Activated naive CD8-positive, alpha-beta T cell treated with anti-CD3 and anti-CD28 coated beads, Interleukin-2, amount 10 ng/mL, durations not matched to agents 7 days and 5 days (primary cell): ENCODE measurements around the gene MEAF6. TPM values are rescaled to one million over a fixed set of nuclear protein-coding genes. Genes with fewer than 3 reads are reported as not detected.

Experiments
- ATAC-seq: fragments of 150-1000 bp; cut with Tn5 transposase; one replicate; pipeline ENCODE4 v1.10.0; 2021; ENCODE audit warnings: low read depth, moderate library complexity
- POLR2A ChIA-PET: fragments of 350-600 bp; sonication (Branson Sonifier 250); formaldehyde crosslinking; loops from one replicate; lab custom pipeline; 2021; ENCODE audit warnings: antibody characterized with exemption; lab: Charles Lee
- DNase-seq: peaks from one replicate; pipeline ENCODE4 v3.0.0; 2021
- H3K27ac Mint-ChIP-seq: one replicate; pipeline ENCODE4 v1.8.0; 2022; ENCODE audit warnings: mild to moderate bottlenecking, mixed read lengths
- H3K27me3 Mint-ChIP-seq: one replicate; pipeline ENCODE4 v1.8.0; 2022; ENCODE audit warnings: mild to moderate bottlenecking, moderate library complexity, mixed read lengths
- H3K36me3 Mint-ChIP-seq: one replicate; pipeline ENCODE4 v1.8.0; 2021; ENCODE audit warnings: mild to moderate bottlenecking, mixed read lengths
- H3K4me1 Mint-ChIP-seq: one replicate; pipeline ENCODE4 v1.8.0; 2021; ENCODE audit warnings: mixed read lengths
- H3K4me3 Mint-ChIP-seq: one replicate; pipeline ENCODE4 v1.8.0; 2022; ENCODE audit warnings: mild to moderate bottlenecking, moderate library complexity, mixed read lengths
- H3K9me3 Mint-ChIP-seq: one replicate; pipeline ENCODE4 v1.8.0; 2021; ENCODE audit warnings: mixed read lengths
- total RNA-seq, 2 experiments: library from RNA; stranded (reverse); gene quantifications; one replicate each; pipeline ENCODE4 v1.2.3, GENCODE V29; 2021

MEAF6 gene
- total RNA-seq, 2 experiments from 2014 or later, result 73.8 to 80.6 TPM

DNA sequence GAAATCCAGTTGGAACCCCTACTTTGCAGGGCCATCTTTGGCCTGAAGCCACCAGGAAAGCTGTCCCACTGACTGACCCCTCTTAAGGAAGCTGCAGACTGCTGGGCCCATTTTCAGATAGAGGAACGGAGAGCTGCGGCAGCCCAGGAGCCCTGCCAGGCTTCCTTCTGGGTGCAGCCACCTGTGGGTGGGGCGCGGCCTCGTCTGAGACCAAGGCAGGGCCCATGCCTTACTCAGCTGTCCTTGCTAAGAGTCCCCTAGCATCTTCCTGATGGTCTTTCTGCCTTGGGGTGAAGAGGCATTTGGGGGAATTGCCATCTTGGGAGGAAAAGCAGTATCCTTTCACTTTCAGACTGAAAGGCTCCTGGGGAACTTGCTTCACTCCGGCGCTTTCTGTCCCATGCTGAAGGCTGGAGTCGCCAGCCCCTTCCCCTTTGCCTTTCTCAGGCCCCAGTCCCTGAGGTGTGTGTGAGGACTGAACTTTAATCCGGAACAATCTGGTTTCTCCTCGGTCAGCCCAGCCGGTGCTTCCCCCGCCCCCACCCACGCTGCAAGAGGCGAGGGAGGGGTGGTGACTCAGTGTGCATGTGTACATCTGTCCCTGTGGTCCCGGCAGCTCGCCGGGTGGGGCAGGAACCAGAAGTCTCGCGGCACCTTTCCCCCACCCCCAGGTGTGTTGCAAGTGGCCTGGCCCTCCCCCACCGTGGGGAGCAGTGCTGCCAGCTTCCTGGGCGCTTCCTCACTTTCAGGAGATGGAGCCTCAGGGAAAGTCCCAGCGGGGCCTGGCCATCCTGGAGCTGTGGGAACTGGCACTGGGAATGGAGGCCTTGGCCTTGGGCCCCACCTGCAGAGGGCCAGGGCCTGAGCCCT lies 35.1 kb downstream of the MEAF6 start:
- DNase-seq (peak; percentile 80), ATAC-seq (peak; percentile 71)
- POLR2A ChIA-PET, result interaction anchor here (0.6 to 6.0 kb wide), 9 partner anchors 8 to 1016 kb away, joined by 3 to 32 read pairs (median 6); partner anchors contain the start of genes C1orf122, MEAF6 and YRDC
- Mint-ChIP-seq H3K36me3 (peaks cover 45% of the 10 kb centered on the region), H3K27me3 (no peaks in the 10 kb centered on the region), H3K4me3 (peak overlapping the region; percentile 99), H3K4me1 (peaks cover 27% of the 10 kb centered on the region), H3K27ac (peak overlapping the region; percentile 98), H3K9me3 (no peaks in the 10 kb centered on the region)

- Mint-ChIP-seq H3K9me3 (no peaks in the 10 kb centered on the region), H3K27me3 (no peaks in the 10 kb centered on the region), H3K4me3 (peak overlapping the region; percentile 99), H3K4me1 (peaks cover 27% of the 10 kb centered on the region), H3K36me3 (peaks cover 41% of the 10 kb centered on the region), H3K27ac (peak overlapping the region; percentile 98)
- POLR2A ChIA-PET, result interaction anchor here (0.5 to 6.0 kb wide), 11 partner anchors 8 to 1015 kb away, joined by 3 to 32 read pairs (median 5); partner anchors contain the start of genes C1orf122, CDCA8, MEAF6 and YRDC
- no peak for DNase-seq
- no peak for ATAC-seq
Measured at GRCh38 chr1:37478890-37479254, 35.7 kb downstream of the MEAF6 start.

DNA sequence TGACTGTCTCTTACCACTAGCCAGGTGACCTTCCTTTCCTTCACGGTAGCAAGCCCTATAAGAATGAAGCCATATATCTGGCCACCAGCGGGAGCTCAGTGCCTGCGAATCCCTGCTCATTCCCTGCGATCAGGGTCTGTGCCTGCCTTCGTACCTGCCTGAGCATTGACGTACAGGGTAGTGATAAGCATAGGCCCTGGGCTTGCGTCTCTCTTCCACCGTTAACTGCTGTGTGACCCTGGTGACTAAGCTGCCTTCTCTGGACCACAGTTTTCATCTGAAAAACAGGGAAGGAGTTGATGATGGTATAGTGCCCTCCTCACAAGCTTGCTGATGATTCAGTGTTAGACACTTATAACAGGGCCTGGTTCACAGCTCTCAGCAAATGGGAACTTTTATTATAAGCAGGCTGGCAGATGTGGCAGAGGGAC lies 36.1 kb downstream of the MEAF6 start:
- peak; percentile 42 for DNase-seq
- ATAC-seq, result no peak
- Mint-ChIP-seq H3K4me1 (peaks cover 30% of the 10 kb centered on the region), H3K9me3 (no peaks in the 10 kb centered on the region), H3K27ac (peak overlapping the region; percentile 98), H3K27me3 (no peaks in the 10 kb centered on the region), H3K36me3 (peaks cover 39% of the 10 kb centered on the region), H3K4me3 (peak overlapping the region; percentile 99)
- POLR2A ChIA-PET, result interaction anchor here (0.5 to 6.0 kb wide), 10 partner anchors 9 to 1015 kb away, joined by 3 to 32 read pairs (median 6); partner anchors contain the start of genes C1orf122, CDCA8, MEAF6 and YRDC

DNA sequence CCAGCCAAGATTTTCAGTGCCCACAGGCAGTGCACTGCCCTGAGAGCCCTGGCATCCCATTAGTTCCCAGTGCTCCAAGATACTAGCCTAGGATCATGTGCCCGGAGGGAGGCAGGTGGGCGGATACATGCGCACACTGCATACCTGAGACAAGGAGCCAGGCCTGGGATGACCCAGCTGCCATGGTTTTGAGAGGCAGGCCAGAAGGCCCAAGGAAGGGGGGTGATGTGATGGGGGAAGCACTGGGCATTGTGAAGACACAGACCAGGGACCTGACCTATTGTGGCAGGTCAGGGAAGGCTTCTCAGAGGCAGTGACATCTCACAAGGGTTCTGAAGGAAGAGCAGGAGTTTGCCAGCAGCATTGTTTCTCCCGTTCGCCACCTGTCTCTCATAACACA lies 36.6 kb downstream of the MEAF6 start:
- peaks cover 39% of the 10 kb centered on the region for H3K36me3 Mint-ChIP-seq

DNA sequence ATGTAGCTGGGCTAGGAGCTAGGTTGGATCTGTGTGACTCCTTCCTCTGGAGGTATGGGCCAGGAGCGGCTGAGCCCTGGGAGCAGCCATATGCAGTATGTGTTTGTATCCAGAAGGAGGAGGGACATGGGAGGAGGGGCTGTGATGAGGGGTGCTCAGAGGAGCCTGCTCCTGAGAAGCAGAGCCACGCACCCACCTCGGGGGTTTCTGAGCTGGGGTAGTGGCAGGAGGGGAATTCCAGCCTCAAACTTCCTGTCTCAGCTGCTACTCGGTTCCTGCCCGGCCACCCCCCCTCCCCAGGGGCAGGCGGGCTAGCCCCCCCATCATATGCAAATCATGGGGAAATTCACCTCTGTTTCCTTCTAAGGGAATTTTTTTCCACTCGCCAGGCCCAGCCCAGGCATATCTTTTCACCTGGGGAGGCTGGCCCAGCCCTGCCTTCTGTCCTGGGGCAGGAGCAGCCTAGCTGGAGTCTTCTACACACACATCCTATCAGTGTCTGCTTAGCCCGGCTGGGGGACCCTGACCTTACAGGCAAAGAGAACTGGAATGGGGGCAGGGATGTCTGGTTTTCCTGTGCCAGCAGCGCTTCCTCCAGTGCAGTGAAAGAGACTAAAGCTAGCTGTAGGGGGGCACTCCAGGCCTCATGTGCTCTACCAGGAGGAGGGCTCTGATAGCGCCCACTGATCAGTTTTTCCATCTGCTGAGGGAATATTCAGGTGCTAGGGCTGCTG lies 37.2 kb downstream of the MEAF6 start:
- Mint-ChIP-seq H3K9me3 (no peaks in the 10 kb centered on the region), H3K4me1 (peaks cover 41% of the 10 kb centered on the region), H3K36me3 (peaks cover 36% of the 10 kb centered on the region), H3K4me3 (peak overlapping the region; percentile 99), H3K27me3 (no peaks in the 10 kb centered on the region), H3K27ac (peak overlapping the region; percentile 98)
- POLR2A ChIA-PET, result interaction anchor here (0.6 to 7.1 kb wide), 9 partner anchors 8 to 331 kb away, joined by 3 to 71 read pairs (median 6); partner anchors contain the start of genes C1orf122, MEAF6 and YRDC
- DNase-seq (peak; percentile 63), ATAC-seq (peak; percentile 5)

More for the DNA sequence above, 36.6 kb downstream of the MEAF6 start:
- peaks cover 35% of the 10 kb centered on the region for H3K4me1 Mint-ChIP-seq
- no peak for ATAC-seq
- DNase-seq, result no peak
- peak overlapping the region; percentile 99 for H3K4me3 Mint-ChIP-seq
- peak overlapping the region; percentile 98 for H3K27ac Mint-ChIP-seq
- no peaks in the 10 kb centered on the region for H3K9me3 Mint-ChIP-seq
- no peaks in the 10 kb centered on the region for H3K27me3 Mint-ChIP-seq
- POLR2A ChIA-PET, result interaction anchor here (0.6 to 7.1 kb wide), 9 partner anchors 8 to 1014 kb away, joined by 3 to 71 read pairs (median 6); partner anchors contain the start of genes C1orf122, CDCA8, MEAF6 and YRDC

GRCh38 chr1:37476460-37477197 lies 37.9 kb downstream of the MEAF6 start:
- DNase-seq, result no peak
- POLR2A ChIA-PET, result interaction anchor here (0.6 to 7.1 kb wide), 7 partner anchors 9 to 124 kb away, joined by 3 to 71 read pairs (median 14); partner anchors contain the start of gene MEAF6
- Mint-ChIP-seq H3K9me3 (no peaks in the 10 kb centered on the region), H3K36me3 (peaks cover 33% of the 10 kb centered on the region), H3K27ac (peak overlapping the region; percentile 98), H3K4me3 (peak overlapping the region; percentile 99), H3K4me1 (peaks cover 48% of the 10 kb centered on the region), H3K27me3 (no peaks in the 10 kb centered on the region)
- no peak for ATAC-seq

- Mint-ChIP-seq H3K4me3 (peak overlapping the region; percentile 99), H3K27me3 (no peaks in the 10 kb centered on the region)
Measured at GRCh38 chr1:37476087-37476452, 38.5 kb downstream of the MEAF6 start.

GRCh38 chr1:37475380-37476086 lies 39.0 kb downstream of the MEAF6 start:
- H3K27me3 Mint-ChIP-seq, result no peaks in the 10 kb centered on the region
- no peak for ATAC-seq
- POLR2A ChIA-PET, result interaction anchor here (0.5 to 7.1 kb wide), 12 partner anchors 10 to 1586 kb away, joined by 3 to 71 read pairs (median 6); partner anchors contain the start of genes C1orf122, CDCA8, MEAF6 and YRDC
- no peaks in the 10 kb centered on the region for H3K9me3 Mint-ChIP-seq
- H3K4me1 Mint-ChIP-seq, result peaks cover 47% of the 10 kb centered on the region
- peak overlapping the region; percentile 98 for H3K27ac Mint-ChIP-seq
- no peak for DNase-seq
- peaks cover 33% of the 10 kb centered on the region for H3K36me3 Mint-ChIP-seq
- peak overlapping the region; percentile 99 for H3K4me3 Mint-ChIP-seq

More at GRCh38 chr1:37476087-37476452, 38.5 kb downstream of the MEAF6 start:
- POLR2A ChIA-PET, result interaction anchor here (0.5 to 7.1 kb wide), 9 partner anchors 10 to 375 kb away, joined by 3 to 71 read pairs (median 7); partner anchors contain the start of genes C1orf122, CDCA8, MEAF6 and YRDC
- no peak for DNase-seq
- no peak for ATAC-seq
- Mint-ChIP-seq H3K27ac (peak overlapping the region; percentile 98), H3K36me3 (peaks cover 33% of the 10 kb centered on the region), H3K4me1 (peaks cover 47% of the 10 kb centered on the region), H3K9me3 (no peaks in the 10 kb centered on the region)

DNA sequence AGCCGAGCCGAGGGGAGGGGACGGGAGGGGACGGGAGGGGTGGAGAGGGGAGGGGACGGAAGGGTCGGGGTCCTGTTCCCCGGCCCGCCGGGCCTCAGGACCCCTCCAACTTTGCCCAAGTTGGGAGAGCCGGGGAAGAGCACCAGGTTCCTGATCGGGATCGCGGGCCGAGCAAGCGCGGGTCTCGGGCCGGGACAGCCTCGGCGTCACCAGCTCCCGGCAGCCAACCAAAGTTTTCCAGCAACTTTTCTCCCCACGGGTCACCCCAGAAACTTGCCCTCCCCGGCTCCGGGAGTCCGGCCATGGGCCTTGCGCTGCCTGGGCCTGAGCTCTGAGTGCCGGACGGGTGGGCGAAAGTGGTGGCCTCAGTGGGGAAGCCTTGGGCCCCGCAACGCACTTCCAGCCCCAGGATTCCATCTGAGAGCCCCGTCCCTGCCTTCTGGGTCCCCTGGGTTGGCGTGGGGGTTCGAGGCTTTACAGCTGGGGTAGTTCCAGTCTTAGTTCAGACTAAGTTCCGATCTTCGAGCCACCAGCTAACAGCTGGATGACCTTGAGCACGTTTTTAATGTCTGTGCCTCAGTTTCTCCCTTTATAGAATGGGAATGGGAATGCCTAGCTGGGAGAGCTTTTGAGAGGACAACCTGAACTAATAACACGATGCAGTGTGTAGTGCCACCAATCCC lies 39.7 kb downstream of the MEAF6 start:
- H3K9me3 Mint-ChIP-seq, result no peaks in the 10 kb centered on the region
- peaks cover 47% of the 10 kb centered on the region for H3K4me1 Mint-ChIP-seq
- DNase-seq (no peak), ATAC-seq (no peak)
- H3K27ac Mint-ChIP-seq, result peak overlapping the region; percentile 98
- H3K4me3 Mint-ChIP-seq, result peak overlapping the region; percentile 99
- peaks cover 33% of the 10 kb centered on the region for H3K36me3 Mint-ChIP-seq
- POLR2A ChIA-PET, result interaction anchor here (0.5 to 7.1 kb wide), 14 partner anchors 9 to 1587 kb away, joined by 3 to 71 read pairs (median 6); partner anchors contain the start of genes C1orf122, CDCA8, MEAF6 and YRDC
- H3K27me3 Mint-ChIP-seq, result no peaks in the 10 kb centered on the region

DNA sequence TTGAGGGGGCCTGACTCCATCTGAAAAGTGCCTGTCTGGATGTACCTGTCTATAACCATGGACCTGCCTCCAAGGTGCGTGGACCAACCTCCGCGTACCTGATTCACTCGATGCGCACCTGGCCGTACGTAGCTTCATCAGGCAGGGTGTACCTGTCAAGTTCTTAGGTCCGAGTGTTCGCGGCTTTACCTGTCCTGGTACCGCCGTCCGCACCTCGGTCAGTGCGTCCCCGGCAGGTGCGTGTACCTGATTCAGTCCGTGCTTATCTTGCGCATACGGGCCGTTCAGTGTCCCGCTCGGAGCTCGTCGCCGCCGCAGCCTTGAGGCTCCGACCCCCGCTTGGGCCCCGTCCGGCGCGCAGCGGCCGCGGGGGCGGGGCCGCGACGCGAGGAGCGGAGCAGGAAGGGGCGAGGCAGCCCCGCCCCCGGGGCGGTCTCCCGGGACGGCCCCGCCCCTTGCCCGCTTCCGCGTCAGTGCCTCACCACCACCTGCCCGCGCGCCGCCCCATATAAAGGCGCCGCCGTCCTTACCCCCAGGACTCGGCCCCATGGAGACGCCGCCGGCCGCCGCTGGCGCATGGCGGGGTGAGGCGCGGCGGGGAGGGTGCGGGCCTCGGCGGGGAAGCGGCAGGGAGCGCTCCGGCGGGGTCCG lies 40.4 kb downstream of the MEAF6 start, which contains the start of gene ZC3H12A:
ZC3H12A (plus strand) TSS at position 535 of the 651 bp plus-strand sequence. CDS start 917 bp downstream, outside the sequence.
- H3K4me3 Mint-ChIP-seq, result peak within 1 kb of the TSS; percentile 99
- DNase-seq (peak; percentile 99), ATAC-seq (peak; percentile 62)
- H3K27ac Mint-ChIP-seq, result peak within 1 kb of the TSS; percentile 98
- no peaks in the 10 kb centered on the region for H3K9me3 Mint-ChIP-seq
- no peaks in the 10 kb centered on the region for H3K27me3 Mint-ChIP-seq
- POLR2A ChIA-PET, result interaction anchor here (0.6 to 7.1 kb wide), 12 partner anchors 8 to 1516 kb away, joined by 3 to 71 read pairs (median 4); partner anchors contain the start of genes AKIRIN1, CDCA8 and MEAF6
- peaks cover 49% of the 10 kb centered on the region for H3K4me1 Mint-ChIP-seq
- peaks cover 31% of the 10 kb centered on the region for H3K36me3 Mint-ChIP-seq
